NCI-H748 treated with DMSO at 0.1 percent for 48 hours (cell line): ENCODE measurements around the gene NGDN.

Experiments
- DNase-seq: peaks from one replicate; lab custom pipeline; 2025; lab: John Stamatoyannopoulos, UW

NGDN gene

GRCh38 chr14:23478109-23478759, 8.7 kb downstream of the NGDN start:
- peak; percentile 31 for DNase-seq

- DNase-seq = no peak
These were observed 12.0 kb downstream of the NGDN start for GRCh38 chr14:23481362-23481970.

GRCh38 chr14:23481979-23482822, 12.7 kb downstream of the NGDN start:
- no peak for DNase-seq

- DNase-seq = no peak
These were observed 13.3 kb downstream of the NGDN start for GRCh38 chr14:23482823-23483148.

GRCh38 chr14:23483236-23483854, 13.8 kb downstream of the NGDN start:
- peak; percentile 11 for DNase-seq

GRCh38 chr14:23485326-23485725, 15.8 kb downstream of the NGDN start:
- no peak for DNase-seq

- no peak for DNase-seq
These were observed 16.5 kb downstream of the NGDN start for GRCh38 chr14:23486036-23486435.

GRCh38 chr14:23487216-23487615, 17.7 kb downstream of the NGDN start:
- no peak for DNase-seq

GRCh38 chr14:23492618-23493272, 23.2 kb downstream of the NGDN start:
- DNase-seq = peak; percentile 4

- no peak for DNase-seq
These were observed 24.7 kb downstream of the NGDN start for GRCh38 chr14:23494223-23494622.

- DNase-seq = peak; percentile 34
These were observed 42.7 kb downstream of the NGDN start for GRCh38 chr14:23512156-23512555.

- no peak for DNase-seq
These were observed 43.7 kb downstream of the NGDN start for GRCh38 chr14:23513005-23513817.

- DNase-seq = no peak
These were observed 44.5 kb downstream of the NGDN start for GRCh38 chr14:23513818-23514643.

GRCh38 chr14:23514644-23514957, 45.1 kb downstream of the NGDN start:
- no peak for DNase-seq

- DNase-seq = no peak
These were observed 48.3 kb downstream of the NGDN start for GRCh38 chr14:23517650-23518326.

GRCh38 chr14:23518709-23519108, 49.2 kb downstream of the NGDN start:
- no peak for DNase-seq

GRCh38 chr14:23520899-23521533, 51.5 kb downstream of the NGDN start:
- no peak for DNase-seq

GRCh38 chr14:23521785-23522640, 52.5 kb downstream of the NGDN start:
- DNase-seq = no peak
